GM19193 (cell line): ENCODE data around the gene MYH8.

Experiments used
- POLR2A ChIP-seq: IDR thresholded peaks from 4 replicates; pipeline ENCODE4 v1.6.1; 2011; ENCODE audit not compliant: insufficient read depth, insufficient read length; ENCODE audit errors: extremely low read depth

The MYH8 gene

GRCh38 chr17:10352893-10353292 lies 68.9 kb downstream of the MYH8 start:
- no peak for TF ChIP-seq POLR2A

GRCh38 chr17:10349403-10349802 lies 72.3 kb downstream of the MYH8 start:
- no peak for TF ChIP-seq POLR2A

- no peak for TF ChIP-seq POLR2A
Observed at GRCh38 chr17:10344816-10345215, 76.9 kb downstream of the MYH8 start.
